H9 (cell line): ENCODE data around the gene MAML3. TPM values are rescaled to one million over a fixed set of nuclear protein-coding genes. Genes with fewer than 3 reads are reported as not detected.

ENCODE experiments used
- DNase-seq: peaks from one replicate; pipeline ENCODE4 v3.0.0-alpha.2; 2017
- H2AFZ ChIP-seq: one replicate; pipeline ENCODE4 v1.6.1; 2013; ENCODE audit warnings: mild to moderate bottlenecking, low read length, control low read depth, moderate library complexity
- H2AK5ac ChIP-seq: 2 replicates; pipeline ENCODE4 v1.6.1; 2013; ENCODE audit warnings: low read length, control low read depth, mixed read lengths; ENCODE audit not compliant: insufficient read length
- H2BK120ac ChIP-seq: one replicate; pipeline ENCODE4 v1.6.1; 2013; ENCODE audit warnings: low read depth, mild to moderate bottlenecking, low read length, control low read depth, inconsistent platforms; ENCODE audit not compliant: poor library complexity, severe bottlenecking
- H2BK12ac ChIP-seq: 2 replicates; pipeline ENCODE4 v1.6.1; 2013; ENCODE audit warnings: low read length, control low read depth, mixed read lengths, low read depth; ENCODE audit not compliant: insufficient read length
- H2BK15ac ChIP-seq: 2 replicates; pipeline ENCODE4 v1.6.1; 2013; ENCODE audit warnings: low read depth, low read length, control low read depth
- H2BK20ac ChIP-seq: one replicate; pipeline ENCODE4 v1.6.1; 2013; ENCODE audit warnings: low read depth, mild to moderate bottlenecking, low read length, control low read depth, inconsistent platforms; ENCODE audit not compliant: poor library complexity, severe bottlenecking
- H2BK5ac ChIP-seq: 2 replicates; pipeline ENCODE4 v1.6.1; 2013; ENCODE audit warnings: low read length, control low read depth, mixed read lengths; ENCODE audit not compliant: insufficient read length
- H3K14ac ChIP-seq: 2 replicates; pipeline ENCODE4 v1.6.1; 2013; ENCODE audit warnings: low read length, control low read depth; ENCODE audit not compliant: insufficient read depth
- H3K18ac ChIP-seq: 2 replicates; pipeline ENCODE4 v1.6.1; 2013; ENCODE audit warnings: low read depth, mild to moderate bottlenecking, mixed read lengths, low read length, control low read depth; ENCODE audit not compliant: insufficient read length
- H3K23ac ChIP-seq: 2 replicates; pipeline ENCODE4 v1.6.1; 2013; ENCODE audit warnings: low read length, control low read depth, mixed read lengths, low read depth; ENCODE audit not compliant: insufficient read length
- H3K23me2 ChIP-seq: 2 replicates; pipeline ENCODE4 v1.6.1; 2013; ENCODE audit warnings: low read depth, mild to moderate bottlenecking, mixed read lengths, low read length, control low read depth; ENCODE audit not compliant: insufficient read length, poor library complexity, severe bottlenecking
- H3K27ac ChIP-seq: 2 replicates; pipeline ENCODE4 v1.5.1; 2013; ENCODE audit warnings: low read length, control low read depth, mixed read lengths, low read depth; ENCODE audit not compliant: insufficient read length
- H3K27me3 ChIP-seq: 2 replicates; pipeline ENCODE4 v1.6.1; 2013; ENCODE audit warnings: low read length, control low read depth, inconsistent platforms; ENCODE audit not compliant: insufficient read depth
- H3K4ac ChIP-seq: 2 replicates; pipeline ENCODE4 v1.6.1; 2013; ENCODE audit warnings: low read depth, mild to moderate bottlenecking, control low read depth, inconsistent platforms, low read length, moderate library complexity
- H3K4me1 ChIP-seq: 2 replicates; pipeline ENCODE4 v1.6.1; 2013; ENCODE audit warnings: low read length, control low read depth, inconsistent platforms; ENCODE audit not compliant: insufficient read depth
- H3K4me2 ChIP-seq: 2 replicates; pipeline ENCODE4 v1.6.1; 2013; ENCODE audit warnings: low read length, control low read depth, mixed read lengths; ENCODE audit not compliant: insufficient read length, insufficient read depth
- H3K56ac ChIP-seq: 2 replicates; pipeline ENCODE4 v1.6.1; 2013; ENCODE audit warnings: low read depth, mild to moderate bottlenecking, mixed read lengths, low read length, control low read depth; ENCODE audit not compliant: insufficient read length
- H3K79me1 ChIP-seq: 2 replicates; pipeline ENCODE4 v1.6.1; 2013; ENCODE audit warnings: low read depth, mild to moderate bottlenecking, moderate library complexity, low read length, control low read depth, inconsistent platforms; ENCODE audit not compliant: insufficient read depth, poor library complexity, severe bottlenecking
- H3K79me2 ChIP-seq: 2 replicates; pipeline ENCODE4 v1.6.1; 2013; ENCODE audit warnings: low read length, control low read depth, inconsistent platforms; ENCODE audit not compliant: insufficient read depth
- H3K9ac ChIP-seq: 2 replicates; pipeline ENCODE4 v1.6.1; 2013; ENCODE audit warnings: low read length, control low read depth, mixed read lengths; ENCODE audit not compliant: insufficient read length; ENCODE audit errors: extremely low read depth
- H3K9me3 ChIP-seq: one replicate; pipeline ENCODE4 v1.6.1; 2013; ENCODE audit warnings: low read depth, low read length, inconsistent platforms; ENCODE audit not compliant: control insufficient read depth
- H3T11ph ChIP-seq: one replicate; pipeline ENCODE4 v1.6.1; 2013; ENCODE audit warnings: mild to moderate bottlenecking, low read length, control low read depth, inconsistent platforms
- H4K20me1 ChIP-seq: one replicate; pipeline ENCODE4 v1.6.1; 2013; ENCODE audit not compliant: control insufficient read depth, insufficient read length, insufficient read depth
- H4K5ac ChIP-seq: 2 replicates; pipeline ENCODE4 v1.6.1; 2013; ENCODE audit warnings: low read depth, mild to moderate bottlenecking, mixed read lengths, low read length, control low read depth; ENCODE audit not compliant: insufficient read length
- H4K8ac ChIP-seq: replicated peaks from 2 replicates; pipeline ENCODE4 v1.6.1; 2013; ENCODE audit warnings: low read length, control low read depth, mixed read lengths, low read depth; ENCODE audit not compliant: insufficient read length
- H4K91ac ChIP-seq: 2 replicates; pipeline ENCODE4 v1.6.1; 2013; ENCODE audit warnings: low read depth, mild to moderate bottlenecking, moderate library complexity, mixed read lengths, low read length, control low read depth; ENCODE audit not compliant: insufficient read length
- H3K27ac Mint-ChIP-seq, 3 experiments: 2 replicates in 2 of 3; 3 replicates in 1 of 3; pipeline ENCODE4 v1.8.0; 2020 to 2021; ENCODE audit warnings: mixed read lengths in 3 of 3, mild to moderate bottlenecking in 1 of 3, moderate library complexity in 1 of 3
- H3K27me3 Mint-ChIP-seq: 2 replicates; pipeline ENCODE4 v1.8.0; 2021; ENCODE audit warnings: low read depth, mild to moderate bottlenecking, moderate library complexity, mixed read lengths
- H3K36me3 Mint-ChIP-seq, 3 experiments: 2 replicates in 2 of 3; 3 replicates in 1 of 3; pipeline ENCODE4 v1.8.0; 2020 to 2021; ENCODE audit warnings: low read depth in 3 of 3, mixed read lengths in 3 of 3; ENCODE audit not compliant: insufficient read depth in 1 of 3
- H3K4me1 Mint-ChIP-seq, 2 experiments: 2 replicates each; pipeline ENCODE4 v1.8.0; 2020; ENCODE audit warnings: mixed read lengths in 2 of 2
- H3K4me3 Mint-ChIP-seq, 2 experiments: 2 replicates in 1 of 2; 3 replicates in 1 of 2; pipeline ENCODE4 v1.8.0; 2020 to 2021; ENCODE audit warnings: mild to moderate bottlenecking in 2 of 2, mixed read lengths in 2 of 2, moderate library complexity in 1 of 2
- H3K9me3 Mint-ChIP-seq, 2 experiments: 2 replicates in 1 of 2; 3 replicates in 1 of 2; pipeline ENCODE4 v1.8.0; 2020; ENCODE audit warnings: mild to moderate bottlenecking in 2 of 2, mixed read lengths in 2 of 2, moderate library complexity in 1 of 2
- CTCF ChIP-seq: fragments of 200-600 bp; sonication (generic); conservative IDR thresholded peaks from 3 replicates; pipeline ENCODE4 v1.8.0; 2021; ENCODE audit warnings: antibody characterized with exemption, mild to moderate bottlenecking
- WGBS: extraction: QIAGEN DNeasy Blood & Tissue Kit; methylation state at CpG from one replicate; pipeline ENCODE4 v1.1.7; 2013; ENCODE audit warnings: missing lambda C conversion rate, low lambda C conversion rate, mixed read lengths; ENCODE audit not compliant: insufficient read length; ENCODE audit errors: extremely low coverage; 5-methylcytosine and 5-hydroxymethylcytosine counted together
- total RNA-seq: library from RNA; stranded (reverse); gene quantifications from 2 replicates; pipeline ENCODE4 v1.2.1, GENCODE V29; 2021

Gene MAML3
- total RNA-seq, 1 experiment from 2014 or later: 3.9 TPM

DNA sequence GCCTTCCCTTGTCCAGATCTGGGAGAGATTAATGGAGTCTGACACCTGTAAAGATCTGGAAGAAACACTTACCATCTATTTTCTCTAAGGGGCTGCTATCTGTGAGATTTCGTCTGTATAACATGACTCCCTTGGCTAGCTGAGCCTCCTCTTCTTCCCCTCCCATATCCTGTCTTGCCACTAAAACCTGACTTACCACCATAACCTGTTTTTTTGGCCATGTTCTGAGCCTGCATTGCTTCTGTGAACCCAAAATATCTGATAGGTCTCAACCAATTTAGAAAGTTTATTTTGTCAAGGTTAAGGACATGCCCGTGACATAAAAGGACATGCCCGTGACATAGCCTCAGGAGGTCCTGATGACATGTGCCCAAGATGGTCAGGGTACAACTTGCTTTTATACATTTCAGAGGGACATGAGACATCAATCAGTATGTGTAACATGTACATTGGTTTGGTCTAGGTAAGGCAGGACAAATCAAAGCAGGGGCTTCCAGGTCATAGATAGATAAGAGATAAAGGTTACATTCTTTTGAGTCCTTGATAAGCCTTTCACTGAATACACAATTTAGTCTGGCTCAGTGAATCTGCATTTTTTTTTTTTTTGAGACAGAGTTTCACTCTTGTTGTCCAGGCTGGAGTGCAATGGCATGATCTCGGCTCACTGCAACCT is 476.9 kb downstream of the MAML3 start:
- H3K27me3 ChIP-seq: no peaks in the 10 kb centered on the region
- Mint-ChIP-seq H3K27me3 (no peaks in the 10 kb centered on the region), H3K27ac (no peak overlapping the region), H3K9me3 (no peaks in the 10 kb centered on the region), H3K36me3 (peaks cover 3 to 8% (median 5%) of the 10 kb centered on the region in 3 experiments; a peak in 2 of 7 replicates), H3K4me3 (no peak overlapping the region), H3K4me1 (peaks cover 0 to 1% of the 10 kb centered on the region in 2 experiments; a peak in 1 of 4 replicates)
- no peak overlapping the region for H2BK5ac ChIP-seq
- no peaks in the 10 kb centered on the region for H4K20me1 ChIP-seq
- H3K14ac ChIP-seq: no peak overlapping the region
- no peak for TF ChIP-seq CTCF
- H3K27ac ChIP-seq: no peak overlapping the region
- no peak overlapping the region for H2BK12ac ChIP-seq
- H2BK120ac ChIP-seq: no peak overlapping the region
- DNase-seq: no peak
- no peak overlapping the region for H3K9ac ChIP-seq
- no peak overlapping the region for H2BK20ac ChIP-seq
- H3K9me3 ChIP-seq: no peaks in the 10 kb centered on the region
- no CpG with 5 or more reads among the region's 4 CpGs for WGBS
- no peak overlapping the region for H2AFZ ChIP-seq
- H3K79me2 ChIP-seq: no peaks in the 10 kb centered on the region
- no peak overlapping the region for H3K18ac ChIP-seq
- no peak overlapping the region for H3K4ac ChIP-seq
- no peaks in the 10 kb centered on the region for H3K23me2 ChIP-seq
- no peak overlapping the region for H3K23ac ChIP-seq
- no peaks in the 10 kb centered on the region for H3K79me1 ChIP-seq
- no peak overlapping the region for H3T11ph ChIP-seq
- no peak overlapping the region for H4K91ac ChIP-seq
- H3K56ac ChIP-seq: no peak overlapping the region
- no peak overlapping the region for H4K5ac ChIP-seq
- H2AK5ac ChIP-seq: no peak overlapping the region
- H2BK15ac ChIP-seq: no peak overlapping the region
- no peak overlapping the region for H3K4me2 ChIP-seq
- no peaks in the 10 kb centered on the region for H3K4me1 ChIP-seq
- no peak overlapping the region for H4K8ac ChIP-seq
